Activated CD4-positive, alpha-beta T cell treated with anti-CD3 and anti-CD28 coated beads, Interleukin-2, amount 10 ng/mL, durations not matched to agents 7 days and 5 days (primary cell): ENCODE results near the gene CNTFR. TPM values are rescaled to one million over a fixed set of nuclear protein-coding genes. Genes with fewer than 3 reads are reported as not detected.

Experiments used
- CTCF ChIA-PET: fragments of 350-600 bp; sonication (Branson Sonifier 250); formaldehyde crosslinking; loops from one replicate; lab custom pipeline; 2021; ENCODE audit warnings: antibody characterized with exemption; lab: Charles Lee
- POLR2A ChIA-PET: fragments of 350-600 bp; sonication (Branson Sonifier 250); formaldehyde crosslinking; loops from one replicate; lab custom pipeline; 2021; ENCODE audit warnings: antibody characterized with exemption; lab: Charles Lee
- DNase-seq: peaks from one replicate; pipeline ENCODE4 v3.0.0-alpha.2; 2020
- H3K27ac Mint-ChIP-seq: one replicate; pipeline ENCODE4 v1.8.0; 2021; ENCODE audit warnings: mild to moderate bottlenecking, moderate library complexity, mixed read lengths
- H3K27me3 Mint-ChIP-seq: one replicate; pipeline ENCODE4 v1.8.0; 2021; ENCODE audit warnings: mixed read lengths
- H3K36me3 Mint-ChIP-seq: one replicate; pipeline ENCODE4 v1.8.0; 2021; ENCODE audit warnings: low read depth, mixed read lengths
- H3K4me1 Mint-ChIP-seq: one replicate; pipeline ENCODE4 v1.8.0; 2021; ENCODE audit warnings: mixed read lengths
- H3K4me3 Mint-ChIP-seq: one replicate; pipeline ENCODE4 v1.8.0; 2021; ENCODE audit warnings: mild to moderate bottlenecking, moderate library complexity, mixed read lengths
- H3K9me3 Mint-ChIP-seq: one replicate; pipeline ENCODE4 v1.8.0; 2021; ENCODE audit warnings: mixed read lengths
- total RNA-seq, 2 experiments: library from RNA; stranded (reverse); gene quantifications; one replicate each; pipeline ENCODE4 v1.2.3, GENCODE V29; 2021

Gene CNTFR
- total RNA-seq, 2 experiments from 2014 or later, result not detected

DNA sequence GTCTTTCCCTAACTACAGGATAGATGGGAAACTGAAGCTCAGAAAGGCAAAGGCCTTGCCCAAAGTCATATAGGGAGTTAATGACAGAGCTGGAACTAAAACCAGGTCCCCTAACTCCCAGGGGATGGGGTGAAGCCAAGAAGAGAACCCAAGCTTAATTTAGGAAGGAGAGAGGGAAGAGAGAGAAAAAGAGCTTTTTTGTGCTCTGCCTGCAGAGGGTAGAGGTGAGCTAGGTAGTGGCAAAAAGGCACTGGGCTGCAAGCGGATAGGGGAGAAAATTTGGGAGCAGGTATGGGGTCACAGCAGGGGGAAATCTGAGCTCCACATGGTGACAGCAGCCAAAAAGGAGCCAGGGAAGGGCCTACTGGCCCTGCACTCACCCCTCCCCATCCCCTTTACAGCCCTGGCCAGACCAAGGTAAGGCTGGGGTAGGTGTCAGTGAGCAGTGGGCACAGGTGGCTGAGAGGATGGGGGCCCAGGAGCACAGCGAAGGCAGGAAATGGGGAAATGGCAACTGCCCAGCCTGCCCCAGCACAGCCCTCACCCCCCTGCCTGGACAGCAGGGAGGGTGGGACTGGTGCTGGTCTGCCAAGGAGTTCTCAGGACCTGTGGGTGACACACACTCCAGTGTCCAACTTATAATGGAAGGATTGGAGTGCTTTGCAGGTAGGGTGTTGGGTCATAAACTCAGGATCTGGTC, 70.1 kb downstream of the CNTFR start:
- peaks cover 16% of the 10 kb centered on the region for H3K4me1 Mint-ChIP-seq
- H3K27ac Mint-ChIP-seq, result no peak overlapping the region
- no peak for DNase-seq
- ChIA-PET CTCF (interaction anchor here (0.9 to 1.5 kb wide), 4 partner anchors 24 to 116 kb away, joined by 3 to 4 read pairs (median 4); no protein-coding TSS in a partner anchor), POLR2A (no interaction called here)
- H3K9me3 Mint-ChIP-seq, result no peaks in the 10 kb centered on the region
- H3K27me3 Mint-ChIP-seq, result peaks cover 22% of the 10 kb centered on the region
- H3K4me3 Mint-ChIP-seq, result no peak overlapping the region
- H3K36me3 Mint-ChIP-seq, result no peaks in the 10 kb centered on the region

DNA sequence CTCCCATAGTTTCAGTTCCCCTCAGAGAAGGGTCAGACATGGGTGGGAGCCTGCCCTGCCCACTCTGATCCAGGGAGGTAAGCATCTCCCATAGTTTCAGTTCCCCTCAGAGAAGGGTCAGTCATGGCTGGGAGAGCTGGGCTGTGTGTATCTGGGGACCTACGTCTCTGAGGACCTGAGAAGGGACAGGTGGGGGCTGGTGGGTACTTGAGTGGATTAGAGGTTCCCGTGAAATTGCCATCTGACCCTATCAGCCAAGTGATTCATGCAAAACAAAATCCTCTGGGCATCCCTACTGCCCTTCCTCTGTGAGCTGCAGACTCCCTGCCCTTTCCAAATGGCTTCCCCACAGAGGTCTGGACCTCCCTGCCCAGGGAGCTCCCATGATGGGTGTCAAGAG, 70.6 kb downstream of the CNTFR start:
- Mint-ChIP-seq H3K27me3 (peaks cover 16% of the 10 kb centered on the region), H3K4me3 (no peak overlapping the region), H3K9me3 (no peaks in the 10 kb centered on the region), H3K4me1 (peaks cover 11% of the 10 kb centered on the region), H3K27ac (no peak overlapping the region), H3K36me3 (no peaks in the 10 kb centered on the region)
- no peak for DNase-seq
- POLR2A ChIA-PET, result no interaction called here
- CTCF ChIA-PET, result interaction anchor here (0.9 to 1.5 kb wide), 4 partner anchors 23 to 115 kb away, joined by 3 to 4 read pairs (median 4); no protein-coding TSS in a partner anchor

GRCh38 chr9:34518110-34518616, 71.4 kb downstream of the CNTFR start:
- Mint-ChIP-seq H3K36me3 (no peaks in the 10 kb centered on the region), H3K4me3 (no peak overlapping the region), H3K27ac (no peak overlapping the region), H3K27me3 (peaks cover 15% of the 10 kb centered on the region), H3K9me3 (no peaks in the 10 kb centered on the region), H3K4me1 (peaks cover 4% of the 10 kb centered on the region)
- DNase-seq, result no peak
- CTCF ChIA-PET, result interaction anchor here (1.0 kb wide), 1 partner anchor 78 kb away, joined by 4 read pairs; no protein-coding TSS in a partner anchor
- POLR2A ChIA-PET, result no interaction called here

GRCh38 chr9:34517185-34517584, 72.3 kb downstream of the CNTFR start:
- Mint-ChIP-seq H3K36me3 (no peaks in the 10 kb centered on the region), H3K9me3 (no peaks in the 10 kb centered on the region), H3K4me1 (no peaks in the 10 kb centered on the region), H3K27ac (no peak overlapping the region), H3K27me3 (peaks cover 11% of the 10 kb centered on the region), H3K4me3 (no peak overlapping the region)
- ChIA-PET CTCF (no interaction called here), POLR2A (no interaction called here)
- DNase-seq, result no peak

- H3K27me3 Mint-ChIP-seq, result peaks cover 6% of the 10 kb centered on the region
- POLR2A ChIA-PET, result no interaction called here
These were observed 73.6 kb downstream of the CNTFR start for GRCh38 chr9:34515959-34516358.

GRCh38 chr9:34514816-34515215, 74.7 kb downstream of the CNTFR start:
- H3K36me3 Mint-ChIP-seq, result no peaks in the 10 kb centered on the region
- peaks cover 2% of the 10 kb centered on the region for H3K27me3 Mint-ChIP-seq
- POLR2A ChIA-PET, result no interaction called here
- CTCF ChIA-PET, result interaction anchor here (0.7 to 1.0 kb wide), 2 partner anchors 9 to 76 kb away, joined by 3 to 6 read pairs; no protein-coding TSS in a partner anchor
- no peaks in the 10 kb centered on the region for H3K4me1 Mint-ChIP-seq
- DNase-seq, result no peak
- H3K4me3 Mint-ChIP-seq, result no peak overlapping the region
- H3K27ac Mint-ChIP-seq, result no peak overlapping the region
- H3K9me3 Mint-ChIP-seq, result no peaks in the 10 kb centered on the region

More at GRCh38 chr9:34515959-34516358, 73.6 kb downstream of the CNTFR start:
- Mint-ChIP-seq H3K4me1 (no peaks in the 10 kb centered on the region), H3K9me3 (no peaks in the 10 kb centered on the region), H3K36me3 (no peaks in the 10 kb centered on the region), H3K27ac (no peak overlapping the region), H3K4me3 (no peak overlapping the region)
- no peak for DNase-seq
- CTCF ChIA-PET, result no interaction called here

- no peak for DNase-seq
- Mint-ChIP-seq H3K9me3 (no peaks in the 10 kb centered on the region), H3K4me1 (no peaks in the 10 kb centered on the region), H3K27me3 (peaks cover 2% of the 10 kb centered on the region), H3K36me3 (no peaks in the 10 kb centered on the region), H3K27ac (no peak overlapping the region), H3K4me3 (no peak overlapping the region)
- ChIA-PET CTCF (interaction anchor here (0.7 to 0.8 kb wide), 2 partner anchors 77 to 110 kb away, joined by 3 read pairs; no protein-coding TSS in a partner anchor), POLR2A (no interaction called here)
These were observed 75.1 kb downstream of the CNTFR start for GRCh38 chr9:34514401-34514800.

GRCh38 chr9:34513567-34514214, 75.8 kb downstream of the CNTFR start:
- no peak overlapping the region for H3K27ac Mint-ChIP-seq
- H3K27me3 Mint-ChIP-seq, result peaks cover 2% of the 10 kb centered on the region
- no peaks in the 10 kb centered on the region for H3K9me3 Mint-ChIP-seq
- H3K36me3 Mint-ChIP-seq, result no peaks in the 10 kb centered on the region
- ChIA-PET POLR2A (no interaction called here), CTCF (interaction anchor here (0.8 to 1.2 kb wide), 2 partner anchors 9 to 110 kb away, joined by 3 read pairs; no protein-coding TSS in a partner anchor)
- DNase-seq, result no peak
- no peak overlapping the region for H3K4me3 Mint-ChIP-seq
- no peaks in the 10 kb centered on the region for H3K4me1 Mint-ChIP-seq

- H3K27ac Mint-ChIP-seq, result no peak overlapping the region
- DNase-seq, result no peak
- POLR2A ChIA-PET, result no interaction called here
- no peaks in the 10 kb centered on the region for H3K36me3 Mint-ChIP-seq
- no peak overlapping the region for H3K4me3 Mint-ChIP-seq
- H3K4me1 Mint-ChIP-seq, result no peaks in the 10 kb centered on the region
- H3K9me3 Mint-ChIP-seq, result no peaks in the 10 kb centered on the region
- CTCF ChIA-PET, result interaction anchor here (0.5 to 1.6 kb wide), 7 partner anchors 8 to 336 kb away, joined by 3 read pairs; no protein-coding TSS in a partner anchor
- H3K27me3 Mint-ChIP-seq, result peaks cover 2% of the 10 kb centered on the region
These were observed 77.1 kb downstream of the CNTFR start for GRCh38 chr9:34512131-34513078.

DNA sequence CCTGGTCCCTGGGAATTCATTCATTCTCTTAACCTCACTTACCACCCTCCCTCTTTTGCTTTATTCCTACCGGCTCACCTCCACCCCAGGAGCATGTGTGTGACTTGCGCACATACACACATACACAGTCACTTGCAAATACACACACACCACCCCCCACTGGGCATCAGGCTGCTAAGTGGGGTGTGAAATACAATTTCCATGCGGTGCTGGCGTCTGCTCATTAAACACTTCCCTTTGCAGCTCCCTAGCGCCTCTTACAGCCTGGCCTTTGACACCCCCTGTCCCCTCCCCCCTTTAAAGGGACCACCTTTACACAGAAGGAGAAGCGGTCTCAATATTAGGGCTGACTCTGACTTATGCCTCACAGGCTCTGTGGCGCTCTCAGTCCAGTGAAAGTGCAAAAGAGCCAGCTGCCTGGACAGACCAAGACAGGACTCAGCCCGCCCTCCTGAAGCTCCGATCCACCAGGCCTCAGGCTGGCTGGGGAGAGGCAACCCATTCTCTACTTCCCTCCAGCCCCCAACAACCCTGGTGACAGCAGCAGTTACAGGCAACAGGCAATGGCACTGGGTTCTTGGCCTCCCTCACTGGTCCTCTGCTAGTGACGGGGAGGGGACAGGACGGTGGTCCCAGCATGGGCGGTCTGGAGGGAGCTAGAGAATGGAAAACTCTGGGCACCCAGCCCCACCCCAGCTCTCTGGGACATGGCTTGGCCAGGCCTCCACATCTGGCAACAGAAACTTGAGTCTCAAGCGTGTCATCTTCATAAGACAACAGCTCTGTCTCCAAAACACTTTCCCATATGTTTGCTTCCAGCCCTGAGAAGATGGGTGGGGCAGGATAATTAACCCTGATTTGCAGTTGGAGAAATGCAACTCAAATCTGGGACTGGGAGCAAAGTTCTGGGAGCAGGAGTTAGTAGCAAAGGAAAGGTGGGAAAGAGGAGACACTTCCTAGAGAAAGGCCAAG, 78.7 kb downstream of the CNTFR start:
- Mint-ChIP-seq H3K4me1 (no peaks in the 10 kb centered on the region), H3K27ac (no peak overlapping the region), H3K4me3 (no peak overlapping the region), H3K36me3 (no peaks in the 10 kb centered on the region), H3K9me3 (no peaks in the 10 kb centered on the region), H3K27me3 (no peaks in the 10 kb centered on the region)
- CTCF ChIA-PET, result interaction anchor here (0.8 to 1.6 kb wide), 4 partner anchors 9 to 80 kb away, joined by 3 to 4 read pairs (median 3); no protein-coding TSS in a partner anchor
- DNase-seq, result no peak
- POLR2A ChIA-PET, result no interaction called here

GRCh38 chr9:34508951-34509350, 80.6 kb downstream of the CNTFR start:
- Mint-ChIP-seq H3K27me3 (peaks cover 2% of the 10 kb centered on the region), H3K4me3 (no peak overlapping the region), H3K36me3 (no peaks in the 10 kb centered on the region), H3K9me3 (no peaks in the 10 kb centered on the region), H3K4me1 (no peaks in the 10 kb centered on the region), H3K27ac (no peak overlapping the region)
- POLR2A ChIA-PET, result no interaction called here
- CTCF ChIA-PET, result no interaction called here
- no peak for DNase-seq
